ENCODE measurements around the gene GULP1.

DNA sequence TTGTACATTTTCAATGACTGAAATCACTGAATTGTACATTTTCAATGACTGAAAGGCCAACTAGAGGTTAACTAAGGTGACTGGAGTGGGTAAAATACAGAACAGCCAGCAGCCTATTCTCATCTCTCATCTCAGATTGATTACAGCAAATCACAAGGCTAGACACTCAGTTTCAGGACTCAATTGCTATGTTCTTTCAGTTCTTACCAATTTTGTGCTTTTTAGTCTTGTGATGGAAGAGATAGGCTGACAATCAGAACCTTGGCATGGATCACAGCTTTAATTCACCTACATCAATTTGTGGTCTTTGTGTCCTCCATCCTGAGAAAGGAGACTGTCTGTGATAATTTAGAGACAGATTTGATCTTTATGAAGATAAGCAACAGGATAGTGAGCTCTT is 124.7 kb downstream of the GULP1 start:
- TF ChIP-seq, protein P1, sequence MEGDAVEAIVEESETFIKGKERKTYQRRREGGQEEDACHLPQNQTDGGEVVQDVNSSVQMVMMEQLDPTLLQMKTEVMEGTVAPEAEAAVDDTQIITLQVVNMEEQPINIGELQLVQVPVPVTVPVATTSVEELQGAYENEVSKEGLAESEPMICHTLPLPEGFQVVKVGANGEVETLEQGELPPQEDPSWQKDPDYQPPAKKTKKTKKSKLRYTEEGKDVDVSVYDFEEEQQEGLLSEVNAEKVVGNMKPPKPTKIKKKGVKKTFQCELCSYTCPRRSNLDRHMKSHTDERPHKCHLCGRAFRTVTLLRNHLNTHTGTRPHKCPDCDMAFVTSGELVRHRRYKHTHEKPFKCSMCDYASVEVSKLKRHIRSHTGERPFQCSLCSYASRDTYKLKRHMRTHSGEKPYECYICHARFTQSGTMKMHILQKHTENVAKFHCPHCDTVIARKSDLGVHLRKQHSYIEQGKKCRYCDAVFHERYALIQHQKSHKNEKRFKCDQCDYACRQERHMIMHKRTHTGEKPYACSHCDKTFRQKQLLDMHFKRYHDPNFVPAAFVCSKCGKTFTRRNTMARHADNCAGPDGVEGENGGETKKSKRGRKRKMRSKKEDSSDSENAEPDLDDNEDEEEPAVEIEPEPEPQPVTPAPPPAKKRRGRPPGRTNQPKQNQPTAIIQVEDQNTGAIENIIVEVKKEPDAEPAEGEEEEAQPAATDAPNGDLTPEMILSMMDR (IDR thresholded peaks at IDR 0.05), result no peak
- TF ChIP-seq POLR2A (IDR thresholded peaks at IDR 0.05), result no peak

Measured in adrenal gland (tissue), 5 donors.